Measurements from ENCODE around the gene PLPP3. TPM values are rescaled to one million over a fixed set of nuclear protein-coding genes. Genes with fewer than 3 reads are reported as not detected.

The PLPP3 gene
- total RNA-seq, 1 experiment from 2014 or later, result 3.4 TPM

GRCh38 chr1:56495538-56495937, 83.8 kb downstream of the PLPP3 start:
- POLR2A ChIA-PET, result no interaction called here
- H3K9me3 ChIP-seq (ENCODE audit: control insufficient read depth in 1 of 2, insufficient read depth in 1 of 2, low read depth in 1 of 2, low read length in 2 of 2), result no peaks in the 10 kb centered on the region
- no peaks in the 10 kb centered on the region for H3K36me3 ChIP-seq (ENCODE audit: control insufficient read depth in 1 of 2, insufficient read depth in 2 of 2, low read length in 2 of 2)
- no peaks in the 10 kb centered on the region for H3K79me2 ChIP-seq (ENCODE audit: insufficient read depth, low read length)
- DNase-seq (ENCODE audit: low read depth, low spot score) (no peak), ATAC-seq (no peak)
- no peaks in the 10 kb centered on the region for H3K9me2 ChIP-seq (ENCODE audit: insufficient read depth)
- no peaks in the 10 kb centered on the region for H4K20me1 ChIP-seq (ENCODE audit: insufficient read depth)
- no peak overlapping the region for H3K27ac ChIP-seq (ENCODE audit: low read depth, low read length)
- H3K4me2 ChIP-seq (ENCODE audit: low read length), result no peak overlapping the region
- intact Hi-C loops (cut with micrococcal nuclease), result no loop called here
- H3K27me3 ChIP-seq (ENCODE audit: insufficient read depth, low read length), result no peaks in the 10 kb centered on the region
- BruUV-seq (replicated peaks), result no TSS peak
- no peak overlapping the region for H3K4me3 ChIP-seq (replicated peaks in 1 of 2; ENCODE audit: low read depth in 1 of 2, low read length in 2 of 2)
- CTCF ChIA-PET, result no interaction called here
- H3K9ac ChIP-seq (ENCODE audit: low read length), result no peak overlapping the region
- H2AFZ ChIP-seq (ENCODE audit: low read depth, low read length, poor library complexity, severe bottlenecking), result no peak overlapping the region
- H3K4me1 ChIP-seq (ENCODE audit: control insufficient read depth in 1 of 2, insufficient read depth in 2 of 2, low read length in 2 of 2), result peaks cover 3 to 6% of the 10 kb centered on the region in 2 experiments; a peak in 2 of 4 replicates
- RAD21 ChIA-PET (ENCODE audit: low non-redundant PET in 1 of 2, low total read pairs in 2 of 2, uncharacterized antibody in 2 of 2, unreplicated experiment in 2 of 2), result no interaction called here
- TF ChIP-seq EZH2phosphoT487 (IDR thresholded peaks at IDR 0.05; ENCODE audit: borderline replicate concordance) (no peak), YY1 (IDR thresholded peaks at IDR 0.05; ENCODE audit: extremely low read depth, insufficient replicate concordance, low read depth, low read length) (no peak), ELF1 (IDR thresholded peaks at IDR 0.05; ENCODE audit: borderline replicate concordance, low read depth) (no peak), POLR2A (IDR thresholded peaks at IDR 0.05; ENCODE audit: borderline replicate concordance, extremely low read depth, insufficient read depth, insufficient read length) (no peak), ZNF274 (IDR thresholded peaks at IDR 0.05; ENCODE audit: low read depth, low read length) (no peak), REST (IDR thresholded peaks at IDR 0.05; ENCODE audit: low read depth) (no peak), RAD21 (IDR thresholded peaks at IDR 0.05; ENCODE audit: low read depth) (no peak), CEBPB (IDR thresholded peaks at IDR 0.05; ENCODE audit: low read depth) (no peak), CBX3 (IDR thresholded peaks at IDR 0.05; ENCODE audit: low read depth) (no peak), SP1 (IDR thresholded peaks at IDR 0.05; ENCODE audit: low read depth) (no peak), MAX (IDR thresholded peaks at IDR 0.05) (no peak), CTCF (IDR thresholded peaks at IDR 0.05 in 2 of 3, conservative IDR thresholded peaks at IDR 0.05 in 1 of 3; ENCODE audit: borderline replicate concordance in 1 of 3, insufficient read depth in 1 of 3, low read depth in 2 of 3, low read length in 2 of 3) (no peak), TCF7L2 (IDR thresholded peaks at IDR 0.05; ENCODE audit: borderline replicate concordance, extremely low read depth, insufficient read depth, insufficient read length) (no peak), EZH2 (IDR thresholded peaks at IDR 0.05) (no peak)
